GM21723 (cell line): Measurements from ENCODE around the gene CCSER2.
"Not testable (repeated sequence)": the region's sequence is repeated elsewhere in the genome, so short reads cannot be mapped to it uniquely, and the experiment has no call there.

Experiments
- ATAC-seq: cut with Tn5 transposase; IDR thresholded peaks from one replicate; pipeline ENCODE4 v1.9.1; 2021; ENCODE audit warnings: mild to moderate bottlenecking, moderate library complexity; ENCODE audit not compliant: unreplicated experiment

CCSER2 gene

GRCh38 chr10:84517554-84517953 is 189.2 kb downstream of the CCSER2 start:
- ATAC-seq, result no peak

GRCh38 chr10:84519235-84519634 is 190.8 kb downstream of the CCSER2 start:
- ATAC-seq, result no peak

GRCh38 chr10:84521013-84521412 is 192.6 kb downstream of the CCSER2 start:
- no peak for ATAC-seq

- ATAC-seq, result no peak
Observed at GRCh38 chr10:84521468-84521867, 193.1 kb downstream of the CCSER2 start.

- ATAC-seq, result no peak
Observed at GRCh38 chr10:84522612-84523462, 194.4 kb downstream of the CCSER2 start.

GRCh38 chr10:84523526-84523925 is 195.1 kb downstream of the CCSER2 start:
- no peak for ATAC-seq

- ATAC-seq, result no peak
Observed at GRCh38 chr10:84524435-84524834, 196.0 kb downstream of the CCSER2 start.

- no peak for ATAC-seq
Observed at GRCh38 chr10:84525120-84525806, 196.9 kb downstream of the CCSER2 start.

- not testable (repeated sequence) for ATAC-seq
Observed at GRCh38 chr10:84525807-84526182, 197.4 kb downstream of the CCSER2 start.

- not testable (repeated sequence) for ATAC-seq
Observed at GRCh38 chr10:84527386-84527785, 199.0 kb downstream of the CCSER2 start.

GRCh38 chr10:84528526-84528925 is 200.1 kb downstream of the CCSER2 start:
- not testable (repeated sequence) for ATAC-seq

GRCh38 chr10:84530724-84531325 is 202.4 kb downstream of the CCSER2 start:
- ATAC-seq, result no peak

GRCh38 chr10:84531396-84531795 is 203.0 kb downstream of the CCSER2 start:
- no peak for ATAC-seq

- ATAC-seq, result no peak
Observed at GRCh38 chr10:84534168-84534567, 205.8 kb downstream of the CCSER2 start.

GRCh38 chr10:84537447-84537931 is 209.1 kb downstream of the CCSER2 start:
- peak; percentile 83 for ATAC-seq

GRCh38 chr10:84538036-84538435 is 209.6 kb downstream of the CCSER2 start:
- ATAC-seq, result no peak

GRCh38 chr10:84539216-84539615 is 210.8 kb downstream of the CCSER2 start:
- no peak for ATAC-seq

- ATAC-seq, result peak; percentile 4
Observed at GRCh38 chr10:84540022-84540616, 211.7 kb downstream of the CCSER2 start.

- ATAC-seq, result peak; percentile 80
Observed at GRCh38 chr10:84540617-84541288, 212.4 kb downstream of the CCSER2 start.

GRCh38 chr10:84541289-84541637 is 212.9 kb downstream of the CCSER2 start:
- ATAC-seq, result no peak
